ENCODE data around the gene HEXIM2.

DNA sequence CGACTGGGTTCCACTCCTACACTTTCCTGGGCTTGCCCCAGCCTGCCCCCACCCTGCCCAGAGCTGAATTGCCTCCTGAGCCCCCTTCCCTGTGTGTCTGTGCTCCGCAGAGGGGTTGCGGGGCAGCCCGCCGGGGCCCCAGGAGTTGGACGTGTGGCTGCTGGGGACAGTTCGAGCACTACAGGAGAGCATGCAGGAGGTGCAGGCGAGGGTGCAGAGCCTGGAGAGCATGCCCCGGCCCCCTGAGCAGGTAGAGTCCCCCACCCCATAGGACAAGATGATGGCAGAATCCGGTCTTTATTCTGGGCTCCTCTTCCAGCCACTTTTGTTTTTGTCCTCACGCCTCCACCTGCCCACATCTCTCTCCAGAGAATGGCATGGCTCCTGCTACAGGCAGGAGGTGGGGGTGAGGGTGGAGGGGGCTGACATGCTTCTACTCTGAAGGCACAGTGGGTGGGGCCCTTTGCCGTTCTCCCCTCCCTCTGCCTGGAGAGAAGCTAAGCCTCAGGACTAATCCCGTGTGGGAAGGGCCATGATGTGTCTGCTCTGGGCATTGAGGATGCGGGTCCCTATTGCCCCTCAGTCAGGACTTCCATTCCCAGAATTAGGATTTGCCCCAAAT, 22.7 kb upstream of the HEXIM2 start:
- TF ChIP-seq, protein P1, sequence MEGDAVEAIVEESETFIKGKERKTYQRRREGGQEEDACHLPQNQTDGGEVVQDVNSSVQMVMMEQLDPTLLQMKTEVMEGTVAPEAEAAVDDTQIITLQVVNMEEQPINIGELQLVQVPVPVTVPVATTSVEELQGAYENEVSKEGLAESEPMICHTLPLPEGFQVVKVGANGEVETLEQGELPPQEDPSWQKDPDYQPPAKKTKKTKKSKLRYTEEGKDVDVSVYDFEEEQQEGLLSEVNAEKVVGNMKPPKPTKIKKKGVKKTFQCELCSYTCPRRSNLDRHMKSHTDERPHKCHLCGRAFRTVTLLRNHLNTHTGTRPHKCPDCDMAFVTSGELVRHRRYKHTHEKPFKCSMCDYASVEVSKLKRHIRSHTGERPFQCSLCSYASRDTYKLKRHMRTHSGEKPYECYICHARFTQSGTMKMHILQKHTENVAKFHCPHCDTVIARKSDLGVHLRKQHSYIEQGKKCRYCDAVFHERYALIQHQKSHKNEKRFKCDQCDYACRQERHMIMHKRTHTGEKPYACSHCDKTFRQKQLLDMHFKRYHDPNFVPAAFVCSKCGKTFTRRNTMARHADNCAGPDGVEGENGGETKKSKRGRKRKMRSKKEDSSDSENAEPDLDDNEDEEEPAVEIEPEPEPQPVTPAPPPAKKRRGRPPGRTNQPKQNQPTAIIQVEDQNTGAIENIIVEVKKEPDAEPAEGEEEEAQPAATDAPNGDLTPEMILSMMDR (conservative IDR thresholded peaks at IDR 0.05; ENCODE audit: low read depth, low read length), result no peak
- TF ChIP-seq EZH2 (IDR thresholded peaks at IDR 0.05; ENCODE audit: low read length, unreplicated experiment), result no peak

All from PC-3 (cell line).